GM21390 (cell line): ENCODE data around the gene ANKRD34B.
A peak's percentile ranks its signal among the peaks of the same experiment; 100 is the strongest.
"Not testable (repeated sequence)": the region's sequence is repeated elsewhere in the genome, so short reads cannot be mapped to it uniquely, and the experiment has no call there.

Experiments used
- ATAC-seq: cut with Tn5 transposase; IDR thresholded peaks from one replicate; pipeline ENCODE4 v1.9.1; 2021; ENCODE audit not compliant: unreplicated experiment

Gene ANKRD34B

GRCh38 chr5:80569961-80570786 is at the start of gene ANKRD34B:
TSS of gene ANKRD34B (minus strand) at chr5:80570280. CDS start at chr5:80560019, 10,261 bp downstream.
- no peak for ATAC-seq

DNA sequence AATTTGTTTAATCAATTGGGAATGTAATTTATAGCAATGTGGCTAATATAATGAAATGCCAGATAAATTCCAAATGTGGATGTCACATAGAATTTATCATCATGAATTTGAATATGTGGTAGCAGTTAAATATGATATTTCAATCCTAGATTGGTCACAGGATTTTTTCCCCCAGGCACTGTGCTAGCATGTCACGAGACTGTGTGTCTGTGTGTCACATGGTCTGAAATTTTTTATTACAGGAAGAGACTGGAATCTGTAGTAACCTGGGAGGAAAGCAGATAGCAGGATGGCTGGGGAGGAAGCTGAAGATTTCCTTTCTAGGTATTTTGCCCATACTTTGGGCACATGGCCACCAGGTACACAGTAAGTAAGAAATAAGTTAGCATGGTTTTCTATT is 49.0 kb upstream of the ANKRD34B start:
- no peak for ATAC-seq

- ATAC-seq: no peak
Measured at GRCh38 chr5:80618438-80618837, 48.4 kb upstream of the ANKRD34B start.

GRCh38 chr5:80615266-80615914 is 45.3 kb upstream of the ANKRD34B start:
- ATAC-seq: no peak

DNA sequence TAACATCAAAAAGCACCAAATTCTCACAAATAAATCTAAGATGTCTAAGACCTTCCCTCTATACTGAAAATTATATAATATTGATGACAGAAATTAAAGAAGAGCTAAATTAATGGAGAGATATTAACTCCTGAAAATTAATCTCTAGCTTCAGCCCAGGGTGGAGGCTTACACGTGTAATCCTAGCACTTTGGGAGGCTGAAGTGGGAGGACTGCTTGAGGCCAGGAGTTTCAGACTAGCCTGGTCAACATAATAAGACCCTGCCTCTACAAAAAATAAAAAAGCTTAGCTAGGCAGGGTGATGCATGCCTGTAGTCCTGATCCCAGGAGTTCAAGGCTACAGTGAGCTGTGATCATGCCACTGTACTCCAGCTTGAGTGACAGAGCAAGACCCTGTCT is 39.6 kb upstream of the ANKRD34B start:
- no peak for ATAC-seq

- no peak for ATAC-seq
Measured at GRCh38 chr5:80608731-80609130, 38.7 kb upstream of the ANKRD34B start.

DNA sequence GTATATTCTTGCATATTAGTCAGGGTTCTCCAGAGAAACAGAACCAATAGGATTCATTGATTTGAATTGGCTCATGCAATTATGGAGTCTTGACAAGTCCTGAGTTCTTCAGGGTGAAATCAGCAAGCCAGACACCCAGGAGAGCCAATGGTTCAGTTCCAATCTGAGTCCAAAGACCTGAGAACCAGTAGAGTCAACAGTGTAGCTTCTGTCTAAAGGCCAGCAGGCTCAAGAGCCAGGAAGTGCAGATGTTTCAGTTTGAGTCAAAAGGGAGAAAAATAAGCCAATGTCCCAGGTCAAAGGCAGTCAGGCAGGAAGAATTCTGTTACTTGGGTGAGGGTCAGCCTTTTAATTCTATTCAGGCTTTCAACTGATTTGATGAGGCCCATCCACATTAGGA is 37.8 kb upstream of the ANKRD34B start:
- ATAC-seq: peak; percentile 96

DNA sequence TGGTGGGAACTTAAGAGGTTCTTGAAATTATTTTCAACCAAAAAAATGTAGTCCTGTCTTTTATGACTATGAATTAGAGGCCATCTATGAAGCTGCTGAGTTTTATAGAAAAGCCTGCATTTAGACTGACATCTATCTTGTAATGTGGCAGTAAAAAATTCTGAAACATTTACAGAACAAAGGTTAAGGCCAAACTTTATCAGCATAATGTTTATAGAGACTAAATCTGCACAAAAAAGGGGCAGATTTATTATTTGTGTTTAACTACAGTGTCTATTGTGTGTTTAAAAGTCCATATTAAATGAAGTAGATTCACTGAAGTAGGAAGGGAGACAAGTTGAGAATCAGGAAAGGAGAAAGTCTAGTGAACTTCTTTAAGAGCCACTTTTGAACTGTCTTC is 37.3 kb upstream of the ANKRD34B start:
- no peak for ATAC-seq

GRCh38 chr5:80600943-80601693 is 31.0 kb upstream of the ANKRD34B start:
- ATAC-seq: no peak

GRCh38 chr5:80597500-80597899 is 27.4 kb upstream of the ANKRD34B start:
- ATAC-seq: no peak

DNA sequence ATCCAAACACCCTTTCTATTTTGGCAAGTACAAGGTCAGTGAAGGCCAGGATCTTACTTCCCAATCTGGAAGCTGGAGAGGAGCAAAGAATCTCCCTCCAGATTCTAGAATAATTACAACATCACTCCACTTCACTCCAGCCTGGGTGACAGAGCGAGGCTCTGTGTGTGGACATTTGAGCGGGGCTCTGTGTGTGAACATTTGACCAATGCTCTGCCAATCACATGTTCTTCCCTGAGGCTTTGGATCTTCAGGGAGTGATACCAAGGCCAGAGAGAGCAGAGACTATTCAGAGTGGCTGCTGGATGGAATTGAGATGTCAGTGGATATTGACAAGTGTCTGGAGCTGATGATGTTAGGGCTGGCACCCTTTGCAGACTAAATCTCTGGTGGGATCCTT is 24.7 kb upstream of the ANKRD34B start:
- ATAC-seq: no peak

GRCh38 chr5:80592761-80593160 is 22.7 kb upstream of the ANKRD34B start:
- ATAC-seq: no peak

- ATAC-seq: no peak
Measured at GRCh38 chr5:80592105-80592504, 22.0 kb upstream of the ANKRD34B start.

DNA sequence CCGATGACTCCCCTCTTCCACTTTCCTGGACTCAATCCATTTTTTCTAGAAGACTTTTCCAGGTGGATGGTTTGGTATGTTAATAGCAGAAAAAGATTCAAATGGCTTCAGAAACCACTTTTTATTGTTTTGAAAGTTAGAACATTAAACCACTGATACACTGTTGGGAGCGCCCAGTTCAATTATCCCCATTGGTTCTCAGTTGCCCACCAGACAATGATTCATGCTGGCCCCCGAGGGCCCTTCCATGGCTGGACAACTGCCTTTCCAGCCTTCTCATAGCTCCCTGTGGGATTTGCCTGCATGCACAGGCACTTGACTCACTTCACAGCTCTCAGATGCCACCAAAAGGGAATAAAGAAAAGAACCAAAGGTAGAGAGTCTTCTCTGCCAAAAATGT is 21.3 kb upstream of the ANKRD34B start:
- no peak for ATAC-seq

DNA sequence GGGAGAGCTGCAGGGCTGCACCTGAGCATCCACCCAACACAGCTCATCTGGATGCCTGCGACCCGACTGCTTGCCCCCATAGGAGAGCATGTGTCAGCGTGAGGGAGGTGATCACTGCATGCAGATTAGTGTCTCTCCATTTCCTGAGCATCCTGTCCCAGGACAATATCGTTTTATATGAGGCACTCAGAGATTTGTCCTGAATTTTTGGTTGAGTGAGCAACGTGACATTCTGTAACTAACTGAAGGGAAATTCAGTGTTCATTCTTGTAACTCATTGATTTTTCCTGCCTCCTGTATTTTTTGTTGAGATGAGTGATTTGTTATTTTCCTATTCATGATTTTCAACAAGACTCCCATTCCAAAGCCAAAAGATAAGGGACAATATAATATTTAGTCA is 20.7 kb upstream of the ANKRD34B start:
- no peak for ATAC-seq

DNA sequence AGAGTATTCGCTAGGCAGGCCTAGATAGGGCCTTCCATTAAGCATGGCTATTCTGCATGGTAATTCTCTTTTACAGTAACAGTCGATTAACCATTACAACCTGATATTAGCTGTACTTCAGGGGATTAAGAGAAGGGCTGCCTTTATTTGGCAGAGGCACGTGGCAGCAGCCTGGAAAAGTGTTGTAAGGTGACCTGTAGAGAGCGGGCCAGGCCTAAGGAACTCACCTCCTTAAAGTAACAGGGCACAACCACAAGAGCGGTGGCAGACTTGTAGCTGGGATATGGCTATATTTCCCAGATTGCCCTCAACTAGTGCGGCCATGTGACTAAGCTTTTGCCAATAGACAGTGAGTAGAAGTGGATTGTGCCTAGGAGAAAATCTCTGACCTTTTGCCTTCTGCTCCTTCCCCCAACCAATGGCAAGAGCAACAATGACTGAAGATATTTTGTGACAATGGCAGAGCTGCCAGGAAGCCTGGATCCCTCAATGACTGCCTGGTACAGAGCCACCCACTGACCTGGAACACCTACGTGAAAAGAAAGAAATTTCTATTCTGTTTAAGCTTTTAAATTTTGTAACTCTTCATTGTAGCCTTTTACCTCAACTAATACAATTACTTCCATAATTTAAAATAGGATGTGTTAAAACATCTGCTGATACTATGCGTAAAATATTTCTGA is 18.9 kb upstream of the ANKRD34B start:
- no peak for ATAC-seq

- no peak for ATAC-seq
Measured at GRCh38 chr5:80584770-80585169, 14.7 kb upstream of the ANKRD34B start.

DNA sequence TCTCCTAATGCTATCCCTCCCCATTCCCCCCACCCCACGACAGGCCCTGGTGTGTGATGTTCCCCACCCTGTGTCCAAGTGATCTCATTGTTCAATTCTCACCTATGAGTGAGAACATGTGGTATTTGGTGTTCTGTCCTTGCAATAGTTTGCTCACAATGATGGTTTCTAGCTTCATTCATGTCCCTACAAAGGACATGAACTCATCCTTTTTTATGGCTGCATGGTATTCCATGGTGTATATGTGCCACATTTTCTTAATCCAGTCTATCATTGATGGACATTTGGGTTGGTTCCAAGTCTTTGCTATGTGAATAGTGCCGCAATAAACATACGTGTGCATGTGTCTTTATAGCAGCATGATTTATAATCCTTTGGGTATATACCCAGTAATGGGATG is 10.2 kb upstream of the ANKRD34B start:
- ATAC-seq: not testable (repeated sequence)

GRCh38 chr5:80579050-80579449 is 9.0 kb upstream of the ANKRD34B start:
- ATAC-seq: no peak

DNA sequence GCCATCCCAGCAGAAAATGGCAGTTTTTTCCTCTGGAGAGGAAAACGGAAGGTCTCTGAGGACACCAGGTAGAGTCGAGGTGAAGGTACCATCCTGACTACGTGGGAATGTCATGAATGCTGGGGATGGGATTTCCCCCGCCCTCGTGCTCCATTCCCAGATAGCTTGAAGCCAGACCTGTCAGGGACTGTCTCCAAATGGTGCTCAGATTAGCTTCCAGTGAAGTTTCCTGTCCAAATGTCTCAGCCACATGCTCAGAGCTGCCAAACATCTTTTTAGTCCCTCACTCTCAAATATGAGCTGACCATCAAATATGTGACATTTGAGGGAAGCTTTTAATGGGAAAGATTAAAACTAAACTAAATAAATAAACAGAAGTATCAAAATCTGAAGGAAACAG is 7.6 kb upstream of the ANKRD34B start:
- ATAC-seq: no peak

- no peak for ATAC-seq
Measured at GRCh38 chr5:80576383-80576782, 6.3 kb upstream of the ANKRD34B start.
